ENCODE data around the gene GHDC. TPM values are rescaled to one million over a fixed set of nuclear protein-coding genes. Genes with fewer than 3 reads are reported as not detected.

GHDC gene
- total RNA-seq, 8 experiments from 2014 or later, result 7.0 to 27.3 (median 11.0) TPM

DNA sequence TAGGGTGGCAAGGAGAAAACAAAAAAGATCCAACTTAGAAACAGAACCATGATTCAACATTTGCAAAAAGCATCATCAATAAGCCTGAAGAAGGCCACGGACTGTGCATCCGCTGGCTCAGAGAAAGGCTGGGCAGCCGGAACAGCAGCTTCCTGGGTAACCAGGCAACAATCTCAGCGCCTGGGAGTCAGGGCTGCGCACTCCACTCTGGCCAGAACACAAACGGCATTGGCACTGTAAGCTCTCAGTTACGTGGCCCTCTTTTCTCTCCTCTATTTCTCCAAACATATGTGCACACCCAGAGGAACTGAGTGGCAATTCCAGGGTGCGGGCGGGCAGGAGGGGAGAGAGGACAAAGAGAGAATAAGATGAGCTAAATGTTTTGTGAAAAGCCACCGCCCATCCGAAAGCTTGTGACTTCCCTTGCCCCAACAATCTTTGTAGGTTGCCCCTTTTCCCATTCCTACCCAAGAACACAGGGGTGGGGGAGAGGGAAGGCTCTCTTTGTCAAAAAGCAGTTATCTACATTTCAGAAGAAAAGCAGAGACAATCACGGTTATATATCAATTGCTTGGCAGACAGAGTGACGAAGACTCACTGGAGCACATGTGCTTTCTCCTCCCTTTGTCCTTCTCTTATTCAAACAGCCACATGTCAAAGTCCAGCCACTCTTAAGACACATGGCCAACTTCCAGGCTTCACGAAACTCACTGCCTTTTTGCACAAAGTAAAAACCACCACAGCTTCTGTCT is 6.6 kb upstream of the GHDC start:
- 0 to 96% (median 10%) methylated on average over 1 to 10 of the region's 14 CpGs; no CpG with 5 or more reads in 1 of the 10 experiments for WGBS, 10 experiments
- peak overlapping the region; percentile 69 to 70 for H3K27ac ChIP-seq
- H3K4me3 ChIP-seq, result no peak overlapping the region
- in situ Hi-C loops (cut with MboI; ENCODE audit: low pct_unique_long_range_greater_than_20kb in 2 of 9, low sequenced_read_pairs in 9 of 9, unreplicated experiment in 9 of 9), result loop anchor here in 1 of 9 experiments (25.0 kb wide), 1 partner anchor 186 kb away; the partner anchor contains the start of gene STAT3
- ATAC-seq (replicated peaks in 6 of 8), result peak in 6 of 8 experiments; percentile 65 to 92 (median 90)
- H3K4me1 ChIP-seq (replicated peaks in 1 of 2), result peaks cover 34 to 36% of the 10 kb centered on the region in 2 donors

DNA sequence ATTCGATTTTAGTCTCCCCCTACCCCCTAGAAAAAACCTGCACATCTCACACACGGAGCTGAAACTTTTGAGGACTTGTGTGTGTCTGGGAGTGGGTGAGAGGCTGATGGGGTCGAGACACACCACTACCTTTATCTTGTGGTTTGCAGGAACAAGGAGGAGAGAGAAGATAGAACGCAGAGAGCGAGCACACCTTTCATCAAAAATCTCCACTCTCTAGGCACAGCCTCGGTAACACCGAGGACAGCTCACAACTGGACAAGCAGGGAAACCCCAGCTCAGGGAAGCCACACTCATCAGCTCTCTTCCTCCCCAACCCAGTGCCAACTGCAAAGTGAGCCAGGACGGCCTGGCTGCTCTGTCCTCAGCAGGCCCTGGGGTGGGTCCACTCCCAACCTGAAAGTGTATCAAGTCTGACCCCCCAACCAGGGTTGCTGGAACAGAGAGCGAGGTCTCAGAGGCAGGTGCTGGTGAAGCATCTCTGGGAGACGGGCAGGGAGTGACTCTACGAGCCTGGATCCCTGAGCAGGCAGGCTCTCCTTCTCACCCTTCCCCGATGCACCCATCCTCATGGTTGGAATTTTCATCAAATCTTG is 5.2 kb upstream of the GHDC start:
- no peak for ATAC-seq (replicated peaks in 6 of 8)
- peak overlapping the region in 1 of 2 donors; percentile 60 for H3K27ac ChIP-seq
- 40 to 100% (median 68%) methylated on average over 1 to 6 of the region's 12 CpGs; no CpG with 5 or more reads in 3 of the 10 experiments for WGBS, 10 experiments
- H3K4me1 ChIP-seq (replicated peaks in 1 of 2), result peaks cover 35 to 37% of the 10 kb centered on the region in 2 donors
- H3K4me3 ChIP-seq, result no peak overlapping the region
- in situ Hi-C loops (cut with MboI; ENCODE audit: low pct_unique_long_range_greater_than_20kb in 2 of 9, low sequenced_read_pairs in 9 of 9, unreplicated experiment in 9 of 9), result loop anchor here in 1 of 9 experiments (25.0 kb wide), 1 partner anchor 188 kb away; the partner anchor contains the start of gene STAT3

DNA sequence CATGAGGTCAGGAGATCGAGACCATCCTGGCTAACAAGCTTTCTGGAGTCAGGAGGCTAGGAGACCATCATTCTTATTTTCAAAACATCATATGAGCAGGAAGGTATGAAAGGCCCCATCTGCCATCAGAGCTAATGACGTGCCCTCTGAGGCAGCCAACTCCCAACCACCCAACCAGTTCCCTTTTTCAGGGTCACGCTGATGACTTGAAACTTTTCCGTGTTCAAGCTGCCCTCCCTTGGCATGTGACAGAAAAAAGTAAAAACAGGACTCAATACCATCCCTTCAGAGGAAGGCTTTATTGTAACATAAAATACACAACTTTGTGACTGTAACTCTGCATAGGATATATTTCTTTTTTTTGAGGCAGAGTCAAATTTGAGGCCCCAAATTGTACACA is 4.6 kb upstream of the GHDC start:
- WGBS, 10 experiments, result 43 to 86% (median 73%) methylated on average over 1 to 4 of the region's 4 CpGs; no CpG with 5 or more reads in 4 of the 10 experiments
- Histone ChIP-seq H3K27ac (peak overlapping the region in 1 of 2 donors; percentile 25), H3K4me1 (replicated peaks in 1 of 2) (peaks cover 37 to 38% of the 10 kb centered on the region in 2 donors), H3K4me3 (no peak overlapping the region)
- no peak for ATAC-seq (replicated peaks in 6 of 8)
- in situ Hi-C loops (cut with MboI; ENCODE audit: low pct_unique_long_range_greater_than_20kb in 2 of 9, low sequenced_read_pairs in 9 of 9, unreplicated experiment in 9 of 9), result no loop called here

DNA sequence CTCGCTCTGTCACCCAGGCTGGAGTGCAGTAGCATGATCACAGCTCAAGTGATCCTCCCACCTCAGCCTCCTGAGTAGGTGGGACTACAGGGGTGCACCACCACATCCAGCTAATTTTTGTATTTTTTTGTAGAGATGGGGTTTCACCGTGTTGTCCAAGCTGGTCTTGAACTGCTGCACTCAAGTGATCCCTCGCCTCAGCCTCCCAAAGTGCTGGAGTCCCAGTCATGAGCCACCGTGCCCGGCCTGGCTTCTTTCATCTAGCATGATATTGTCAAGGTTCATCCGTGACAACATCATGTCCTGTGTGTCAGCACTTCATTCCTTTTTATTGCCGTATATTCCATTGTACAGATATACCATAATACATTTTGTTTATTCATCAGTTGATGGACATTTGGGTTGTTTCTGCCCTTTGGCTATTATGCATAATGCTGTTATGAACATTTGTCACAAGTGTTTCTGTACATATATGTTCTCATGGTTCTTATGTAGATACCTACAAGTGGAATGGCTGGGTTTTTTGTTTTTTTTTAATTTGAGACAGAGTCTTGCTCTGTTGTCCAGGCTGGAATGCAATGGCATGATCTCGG is 3.4 kb upstream of the GHDC start:
- peaks cover 42 to 43% of the 10 kb centered on the region in 2 donors for H3K4me1 ChIP-seq (replicated peaks in 1 of 2)
- in situ Hi-C loops (cut with MboI; ENCODE audit: low pct_unique_long_range_greater_than_20kb in 2 of 9, low sequenced_read_pairs in 9 of 9, unreplicated experiment in 9 of 9), result no loop called here
- H3K4me3 ChIP-seq, result no peak overlapping the region
- no peak for ATAC-seq (replicated peaks in 6 of 8)
- no peak overlapping the region for H3K27ac ChIP-seq
- WGBS, 10 experiments, result 59 to 100% (median 96%) methylated on average over 1 to 8 of the region's 8 CpGs; no CpG with 5 or more reads in 1 of the 10 experiments

DNA sequence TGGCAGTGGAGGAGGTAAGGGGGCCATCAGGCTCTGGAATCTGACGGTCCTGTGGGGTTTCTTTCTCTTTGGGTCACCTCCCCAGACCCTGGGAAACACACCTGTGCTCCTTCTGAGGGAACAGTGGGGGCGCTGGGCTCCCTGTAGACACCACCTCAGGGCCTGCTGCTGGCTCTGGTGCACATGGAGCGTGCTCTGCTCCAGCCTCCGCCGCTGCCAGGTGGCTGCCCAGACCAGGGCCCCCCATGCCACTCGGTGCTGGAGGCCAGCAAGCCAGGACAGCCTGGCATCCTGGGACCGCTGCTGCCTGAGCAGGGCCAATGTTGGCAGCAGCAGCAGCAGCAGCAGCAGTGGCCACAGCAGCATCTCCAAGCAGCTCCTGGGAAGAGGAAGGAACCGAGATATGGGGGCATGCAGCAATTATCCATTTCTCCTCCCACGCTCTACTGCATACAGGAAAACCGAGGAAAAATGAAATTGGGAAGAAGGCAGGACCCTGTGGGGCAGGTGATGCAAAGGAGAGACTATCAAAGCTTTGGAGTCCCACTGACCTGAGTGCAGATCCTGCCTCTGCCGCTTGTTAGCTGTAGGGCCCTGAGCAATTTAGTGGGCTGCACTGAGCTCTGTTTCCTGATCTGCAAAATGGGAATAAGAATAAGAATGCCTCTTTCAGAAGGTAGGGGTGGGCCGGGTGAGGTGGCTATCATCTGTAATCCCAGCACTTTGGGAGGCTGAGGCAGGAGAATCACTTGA is 902 bp downstream of the GHDC start:
- peaks cover 9 to 10% of the 10 kb centered on the region in 2 donors for H3K4me1 ChIP-seq (replicated peaks in 1 of 2)
- H3K4me3 ChIP-seq, result peak overlapping the region; percentile 40 to 83 (median 51)
- no peak for ATAC-seq (replicated peaks in 6 of 8)
- in situ Hi-C loops (cut with MboI; ENCODE audit: low pct_unique_long_range_greater_than_20kb in 2 of 9, low sequenced_read_pairs in 9 of 9, unreplicated experiment in 9 of 9), result no loop called here
- H3K27ac ChIP-seq, result no peak overlapping the region
- WGBS, 10 experiments, result 60 to 87% (median 73%) methylated on average over 1 to 6 of the region's 12 CpGs; no CpG with 5 or more reads in 4 of the 10 experiments

DNA sequence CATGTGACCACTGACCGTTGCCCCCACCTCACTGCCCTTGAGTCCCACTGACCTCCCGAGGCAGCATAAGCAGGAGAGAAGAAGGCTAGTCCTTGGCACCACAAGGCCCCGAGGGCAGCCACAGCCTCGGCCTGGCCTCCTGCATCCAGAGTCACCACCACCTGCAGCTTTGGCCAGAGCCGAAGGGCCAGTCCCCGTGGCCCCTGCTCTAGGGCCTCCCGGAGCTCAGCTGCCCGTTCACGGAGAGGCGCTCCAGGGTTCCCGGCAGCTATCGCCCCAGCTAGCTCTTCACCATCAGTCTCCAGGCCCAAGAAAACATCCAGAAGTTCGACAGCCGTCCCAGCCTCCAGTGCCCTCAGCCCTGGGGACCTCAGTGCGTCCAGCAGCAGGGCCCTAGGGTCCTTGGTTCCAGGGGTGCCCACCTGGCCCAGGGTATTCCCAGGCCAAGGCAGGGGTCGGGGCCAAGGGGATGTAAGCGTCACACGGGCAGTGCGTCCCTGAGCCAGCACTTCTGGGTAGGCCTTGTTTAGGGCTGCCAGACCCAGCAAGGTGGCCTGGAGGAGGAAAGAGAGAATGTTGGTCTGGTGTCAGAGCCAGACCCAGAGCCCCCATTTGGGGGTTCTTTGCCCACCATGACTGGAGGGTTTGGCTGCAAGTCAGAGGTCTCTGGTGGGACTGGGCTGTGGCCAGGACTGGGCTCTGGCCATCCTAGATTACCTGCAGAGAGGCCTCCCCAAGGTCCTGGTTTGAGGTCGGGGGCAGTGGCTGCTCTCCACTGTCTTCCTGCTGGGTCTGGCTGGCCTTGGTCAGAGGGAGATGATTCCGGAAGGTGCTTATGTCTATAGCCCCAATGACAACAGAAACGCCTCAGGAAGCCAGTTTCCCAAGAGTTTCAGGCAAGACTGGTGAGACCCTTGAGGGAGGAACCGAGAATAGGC is 1.8 kb downstream of the GHDC start:
- in situ Hi-C loops (cut with MboI; ENCODE audit: low pct_unique_long_range_greater_than_20kb in 2 of 9, low sequenced_read_pairs in 9 of 9, unreplicated experiment in 9 of 9), result no loop called here
- ATAC-seq (replicated peaks in 6 of 8), result no peak
- Histone ChIP-seq H3K27ac (no peak overlapping the region), H3K4me1 (replicated peaks in 1 of 2) (peaks cover 7 to 9% of the 10 kb centered on the region in 2 donors), H3K4me3 (no peak overlapping the region)
- WGBS, 10 experiments, result 70 to 100% (median 90%) methylated on average over 1 to 7 of the region's 23 CpGs; no CpG with 5 or more reads in 3 of the 10 experiments

DNA sequence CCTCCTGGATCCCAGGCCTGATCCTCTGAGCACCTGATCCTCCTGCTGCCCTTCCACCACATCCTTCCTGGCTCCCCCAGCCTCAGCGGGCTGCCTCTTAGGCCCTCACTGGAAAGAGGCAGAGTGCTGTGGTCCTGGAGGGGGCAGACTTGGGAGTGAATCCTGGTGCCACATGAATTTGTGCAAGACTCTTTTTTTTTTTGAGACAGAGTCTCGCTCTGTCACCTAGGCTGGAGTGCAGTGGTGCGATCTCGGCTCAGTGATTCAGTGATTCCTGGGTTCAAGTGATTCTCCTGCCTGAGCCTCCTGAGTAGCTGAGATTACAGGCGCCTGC is 3.1 kb downstream of the GHDC start:
- no peak overlapping the region for H3K27ac ChIP-seq
- no peak overlapping the region for H3K4me3 ChIP-seq
- no peak for ATAC-seq (replicated peaks in 6 of 8)
- 80 to 100% (median 100%) methylated on average over 1 to 4 of the region's 5 CpGs; no CpG with 5 or more reads in 5 of the 10 experiments for WGBS, 10 experiments
- in situ Hi-C loops (cut with MboI; ENCODE audit: low pct_unique_long_range_greater_than_20kb in 2 of 9, low sequenced_read_pairs in 9 of 9, unreplicated experiment in 9 of 9), result no loop called here
- H3K4me1 ChIP-seq (replicated peaks in 1 of 2), result peaks cover 7 to 10% of the 10 kb centered on the region in 2 donors

DNA sequence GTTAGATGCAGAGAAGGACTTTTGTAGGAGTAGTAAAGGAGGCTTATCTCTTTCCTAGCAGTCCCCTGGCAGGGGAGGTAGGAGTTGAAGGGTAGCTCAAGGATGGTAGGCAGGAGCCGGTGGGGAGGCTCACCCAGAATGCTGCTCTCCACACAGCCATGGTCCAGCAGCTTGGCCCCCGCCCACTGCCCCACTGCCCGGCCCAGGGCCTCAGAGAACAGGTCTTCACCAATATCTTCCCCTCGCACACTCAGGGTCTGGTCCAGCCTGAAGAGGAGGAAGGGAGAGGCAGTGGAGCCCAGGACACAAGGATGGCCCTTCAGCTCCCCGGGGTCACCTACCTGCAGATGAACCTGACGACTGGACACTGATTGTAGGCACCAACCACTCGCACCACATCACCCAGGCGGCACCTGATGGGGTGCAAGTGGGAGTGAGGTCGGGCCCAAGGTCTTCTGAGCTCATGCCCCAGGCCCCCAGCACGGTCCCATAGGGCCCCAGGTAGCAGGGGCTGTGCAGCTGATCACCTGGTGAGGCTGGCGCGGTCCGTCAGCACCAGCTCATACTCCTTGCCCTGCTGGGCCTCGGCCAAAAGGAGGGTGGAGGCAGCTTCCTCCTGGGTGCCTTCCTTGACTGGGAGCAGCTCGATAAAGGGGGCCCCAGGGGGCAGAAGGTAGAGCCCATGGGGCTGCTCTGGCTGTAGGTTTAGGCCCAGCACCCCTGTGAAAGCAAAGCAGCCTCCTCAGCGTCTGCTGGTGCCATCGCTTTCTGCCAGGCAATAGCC is 3.6 kb downstream of the GHDC start:
- Histone ChIP-seq H3K27ac (no peak overlapping the region), H3K4me3 (no peak overlapping the region), H3K4me1 (replicated peaks in 1 of 2) (peaks cover 12 to 16% of the 10 kb centered on the region in 2 donors)
- no peak for ATAC-seq (replicated peaks in 6 of 8)
- WGBS, 10 experiments, result 80 to 90% methylated on average over 1 to 6 of the region's 17 CpGs; no CpG with 5 or more reads in 8 of the 10 experiments
- in situ Hi-C loops (cut with MboI; ENCODE audit: low pct_unique_long_range_greater_than_20kb in 2 of 9, low sequenced_read_pairs in 9 of 9, unreplicated experiment in 9 of 9), result no loop called here

DNA sequence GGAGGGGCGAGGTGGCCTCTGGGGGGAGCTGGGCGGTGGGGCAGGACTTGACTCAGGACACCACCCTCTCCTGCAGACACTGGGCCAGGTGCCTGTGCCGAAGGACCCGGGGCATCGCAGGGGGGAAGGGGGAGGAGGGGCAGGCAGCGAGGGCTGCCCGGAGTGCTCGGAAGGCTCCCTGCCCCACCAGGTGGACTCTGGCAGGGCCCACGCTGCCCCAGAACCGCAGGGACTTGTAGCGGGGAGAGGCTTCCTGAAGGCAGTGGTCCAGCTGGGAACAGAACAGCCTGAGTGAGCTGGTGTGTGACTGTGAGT is 4.7 kb downstream of the GHDC start:
- peaks cover 22 to 25% of the 10 kb centered on the region in 2 donors for H3K4me1 ChIP-seq (replicated peaks in 1 of 2)
- H3K27ac ChIP-seq, result no peak overlapping the region
- ATAC-seq (replicated peaks in 6 of 8), result no peak
- WGBS, 10 experiments, result 60% methylated on average over 1 of the region's 11 CpGs; no CpG with 5 or more reads in 9 of the 10 experiments
- no peak overlapping the region for H3K4me3 ChIP-seq
- in situ Hi-C loops (cut with MboI; ENCODE audit: low pct_unique_long_range_greater_than_20kb in 2 of 9, low sequenced_read_pairs in 9 of 9, unreplicated experiment in 9 of 9), result no loop called here

DNA sequence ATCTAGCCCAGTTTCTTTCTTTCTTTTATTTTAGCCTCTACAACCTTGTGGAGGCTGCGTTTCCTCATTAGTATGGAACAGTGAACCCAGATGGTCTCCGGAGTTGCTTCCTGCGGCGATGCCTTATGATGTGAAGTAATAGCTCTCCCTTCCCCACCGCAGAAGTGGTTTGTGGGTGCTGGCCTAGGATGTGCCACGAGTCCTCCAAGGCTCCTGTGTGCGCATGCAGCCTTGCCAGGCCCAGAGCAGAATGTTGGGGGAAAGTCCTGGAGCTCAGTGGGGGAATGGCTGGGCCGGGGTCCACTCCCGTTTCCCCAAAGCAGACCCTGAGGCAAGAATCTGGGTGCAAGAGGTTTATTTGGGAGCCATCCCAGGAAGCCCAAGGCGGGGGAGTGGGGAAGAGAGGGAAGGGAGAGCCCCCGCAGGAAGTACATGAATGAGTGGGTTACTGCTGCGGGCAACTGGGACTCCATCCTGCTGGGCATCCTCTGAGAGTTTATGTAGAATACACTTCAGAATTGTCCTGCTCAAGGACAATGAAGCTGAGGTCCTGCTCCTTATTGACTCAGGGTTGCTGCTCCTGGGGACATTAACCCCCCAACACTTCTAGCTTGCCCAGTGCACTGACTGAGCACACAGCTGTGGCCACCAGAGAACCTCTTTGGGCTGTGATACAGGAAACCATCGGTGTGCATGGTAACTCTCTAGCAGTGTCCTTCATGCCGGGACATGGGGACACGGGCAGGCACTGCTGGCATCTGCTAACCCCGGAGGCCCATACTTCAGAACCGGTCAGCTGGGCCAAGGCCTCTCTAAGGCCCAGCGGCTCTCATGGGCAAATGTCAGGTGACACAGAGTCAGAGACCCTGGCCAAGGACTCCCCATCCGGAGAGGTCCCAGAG is 5.3 kb downstream of the GHDC start:
- WGBS, 10 experiments, result 84 to 100% (median 94%) methylated on average over 1 to 6 of the region's 19 CpGs; no CpG with 5 or more reads in 4 of the 10 experiments
- no peak for ATAC-seq (replicated peaks in 6 of 8)
- H3K27ac ChIP-seq, result no peak overlapping the region
- peaks cover 23 to 28% of the 10 kb centered on the region in 2 donors for H3K4me1 ChIP-seq (replicated peaks in 1 of 2)
- H3K4me3 ChIP-seq, result no peak overlapping the region
- in situ Hi-C loops (cut with MboI; ENCODE audit: low pct_unique_long_range_greater_than_20kb in 2 of 9, low sequenced_read_pairs in 9 of 9, unreplicated experiment in 9 of 9), result no loop called here

DNA sequence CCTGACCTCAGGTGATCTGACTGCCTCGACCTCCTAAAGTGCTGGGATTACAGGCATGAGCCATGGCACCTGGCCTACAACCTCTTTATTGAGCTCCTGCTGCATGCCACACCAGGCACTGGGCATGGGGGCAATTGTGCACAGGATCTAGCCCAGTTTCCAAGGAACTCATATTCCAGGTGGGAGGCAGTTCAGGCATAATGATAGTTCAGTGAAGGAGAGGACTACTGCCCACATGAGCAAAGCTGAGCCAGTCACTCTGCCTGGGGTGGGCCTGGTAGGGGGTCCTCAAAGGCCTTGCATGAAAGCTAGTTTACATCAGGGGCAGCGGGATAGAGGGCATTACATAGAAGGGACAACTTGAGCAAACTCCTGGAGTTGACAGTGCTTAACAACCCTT is 6.5 kb downstream of the GHDC start:
- no peak overlapping the region for H3K4me3 ChIP-seq
- peaks cover 18 to 29% of the 10 kb centered on the region in 2 donors for H3K4me1 ChIP-seq (replicated peaks in 1 of 2)
- in situ Hi-C loops (cut with MboI; ENCODE audit: low pct_unique_long_range_greater_than_20kb in 2 of 9, low sequenced_read_pairs in 9 of 9, unreplicated experiment in 9 of 9), result no loop called here
- ATAC-seq (replicated peaks in 6 of 8), result no peak
- WGBS, 10 experiments, result 17 to 100% (median 54%) methylated on average over 1 to 2 of the region's 2 CpGs; no CpG with 5 or more reads in 6 of the 10 experiments
- no peak overlapping the region for H3K27ac ChIP-seq

Measured in motor neuron (in vitro differentiated cells).